ENCODE measurements around the gene GAK.

The GAK gene

DNA sequence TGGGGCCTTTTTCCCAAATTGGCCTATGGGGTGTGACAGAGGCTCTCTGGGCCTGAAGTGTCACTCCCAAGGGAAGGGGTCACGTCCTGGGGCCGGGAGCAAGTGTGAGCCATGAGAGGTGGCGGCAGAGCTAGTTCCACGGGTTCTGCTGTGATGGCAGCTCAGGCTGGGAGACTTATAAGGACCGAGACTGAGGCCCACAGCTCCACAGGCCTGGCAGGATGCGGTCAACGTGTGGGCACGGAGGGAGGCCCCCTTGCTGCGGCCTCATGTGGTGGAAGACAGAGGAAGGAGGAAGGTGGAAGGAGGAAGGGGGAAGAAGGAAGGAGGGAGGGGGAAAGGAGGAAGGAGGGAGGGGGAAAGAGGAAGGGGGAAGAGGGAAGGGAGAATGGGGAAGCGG lies 99.0 kb downstream of the GAK start:
- in situ Hi-C loops (cut with MboI; ENCODE audit: low sequenced_read_pairs) = no loop called here

DNA sequence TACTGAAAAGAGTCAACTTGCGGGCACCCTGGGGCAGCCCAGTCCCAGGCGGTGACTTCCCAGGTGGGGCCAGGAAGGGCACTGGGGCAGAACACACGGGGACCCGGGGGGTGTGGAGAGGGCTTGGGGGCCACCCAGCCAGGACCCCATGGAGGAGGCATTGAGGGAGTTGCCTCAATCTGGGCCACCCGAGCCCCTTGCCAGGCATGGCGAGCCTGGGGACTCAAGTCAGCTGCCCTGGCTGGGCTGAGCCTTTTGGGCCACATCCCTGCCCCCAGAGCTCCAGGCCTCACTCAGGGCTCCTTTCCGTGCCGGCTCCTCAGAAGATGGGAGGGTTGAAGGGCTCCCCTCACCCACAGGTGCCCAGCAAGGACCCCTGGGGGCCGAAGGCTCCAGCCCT lies 99.6 kb downstream of the GAK start:
- in situ Hi-C loops (cut with MboI; ENCODE audit: low sequenced_read_pairs) = no loop called here

DNA sequence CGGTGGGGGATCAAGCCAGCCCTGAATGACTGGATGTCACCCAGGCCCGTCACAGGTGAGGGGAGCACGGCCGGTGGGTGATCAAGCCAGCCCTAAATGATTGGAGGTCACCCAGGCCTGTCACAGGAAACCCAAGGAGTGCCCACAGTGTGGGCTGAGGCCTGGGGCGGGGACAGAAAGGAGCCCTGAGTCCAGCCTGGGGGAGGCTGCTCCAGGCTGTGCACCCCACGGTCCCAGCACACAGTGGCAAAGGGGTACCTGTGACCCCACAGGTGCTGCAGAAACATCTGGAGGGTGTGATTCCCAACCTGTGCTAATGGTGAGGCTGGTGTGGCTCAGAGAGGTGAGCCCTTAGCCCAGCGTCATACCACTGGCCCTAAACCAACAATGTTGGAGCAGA lies 100.0 kb downstream of the GAK start:
- in situ Hi-C loops (cut with MboI; ENCODE audit: low sequenced_read_pairs) = no loop called here

DNA sequence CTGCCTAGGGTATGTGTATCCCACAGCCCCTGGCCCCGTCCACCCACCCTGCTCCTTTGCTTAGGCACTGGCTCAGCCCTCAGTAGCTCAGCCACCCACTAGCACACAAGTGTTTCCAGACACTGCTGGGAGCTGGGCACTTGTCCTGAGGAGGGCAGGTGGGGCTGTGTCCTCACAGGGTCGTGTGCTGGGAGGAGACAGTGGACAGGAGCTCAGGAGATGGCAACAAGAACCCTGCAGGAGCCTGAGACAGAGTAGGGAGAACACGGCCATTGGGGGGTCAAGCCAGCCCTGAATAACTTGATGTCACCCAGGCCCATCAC lies 100.7 kb downstream of the GAK start:
- in situ Hi-C loops (cut with MboI; ENCODE audit: low sequenced_read_pairs) = no loop called here

DNA sequence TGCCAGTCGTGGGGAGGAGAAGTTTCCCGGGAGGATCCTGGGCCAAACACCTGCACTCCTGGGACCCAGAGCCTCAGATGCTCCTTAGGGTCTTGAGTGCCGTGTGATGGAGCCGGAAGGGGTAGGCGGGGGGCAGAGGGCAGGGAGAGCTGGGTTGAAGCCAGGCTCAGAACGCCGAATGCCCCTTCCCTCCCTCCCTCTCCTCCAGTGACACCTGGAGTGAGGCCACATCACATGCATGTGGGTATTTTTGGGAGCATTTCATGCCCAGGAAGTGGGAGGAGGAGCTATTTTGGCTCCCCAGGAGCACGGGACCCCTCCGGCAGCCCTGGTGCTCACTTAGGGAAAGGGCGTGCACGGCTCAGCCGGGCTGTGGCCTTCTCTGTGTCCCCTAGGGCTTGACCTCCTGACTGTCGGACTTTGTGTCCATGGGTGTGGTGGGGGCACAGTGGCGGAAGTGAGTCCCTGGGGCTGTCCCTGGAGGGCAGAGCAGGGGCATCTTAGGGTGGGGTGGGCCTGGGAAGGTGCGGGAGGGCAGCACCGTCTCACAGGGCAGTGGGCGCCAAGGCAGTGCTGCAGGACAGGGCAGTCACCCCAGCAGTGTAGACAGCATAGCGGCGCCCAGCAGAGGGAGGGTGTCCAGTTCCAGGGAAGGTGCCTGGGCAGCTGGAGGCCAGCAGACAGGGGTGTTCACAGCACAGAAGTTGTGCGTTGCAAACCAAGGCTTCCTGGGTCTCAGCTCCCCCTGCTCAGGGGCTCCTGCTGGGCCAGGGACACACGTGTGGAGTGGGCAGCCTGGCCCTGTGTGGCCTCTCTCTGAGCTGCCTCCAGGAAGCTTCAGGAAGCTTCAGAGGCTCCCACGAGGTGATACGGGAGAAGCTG lies 101.3 kb downstream of the GAK start:
- in situ Hi-C loops (cut with MboI; ENCODE audit: low sequenced_read_pairs) = no loop called here

- in situ Hi-C loops (cut with MboI; ENCODE audit: low sequenced_read_pairs) = no loop called here
These were observed 102.1 kb downstream of the GAK start for GRCh38 chr4:829761-830600.

DNA sequence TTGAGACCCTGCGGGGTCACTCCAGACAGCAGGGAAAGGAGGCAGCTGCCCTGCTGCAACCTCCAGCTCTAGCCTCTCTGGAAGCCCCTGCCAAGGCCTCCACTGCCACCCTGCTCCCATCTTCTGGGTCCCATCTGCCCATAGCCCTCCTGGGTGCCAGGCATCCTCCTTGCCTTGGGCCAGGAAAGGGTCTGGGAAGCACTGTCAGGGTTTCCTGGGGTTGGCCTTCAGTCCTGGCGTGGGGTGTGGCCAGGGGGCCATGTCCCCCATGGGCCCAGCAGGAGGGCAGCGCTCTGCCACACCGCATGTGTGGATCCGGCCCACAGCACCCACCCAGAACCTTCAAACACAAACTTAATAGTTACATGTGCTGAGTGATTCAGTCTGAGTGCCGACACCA lies 102.8 kb downstream of the GAK start:
- in situ Hi-C loops (cut with MboI; ENCODE audit: low sequenced_read_pairs) = no loop called here

DNA sequence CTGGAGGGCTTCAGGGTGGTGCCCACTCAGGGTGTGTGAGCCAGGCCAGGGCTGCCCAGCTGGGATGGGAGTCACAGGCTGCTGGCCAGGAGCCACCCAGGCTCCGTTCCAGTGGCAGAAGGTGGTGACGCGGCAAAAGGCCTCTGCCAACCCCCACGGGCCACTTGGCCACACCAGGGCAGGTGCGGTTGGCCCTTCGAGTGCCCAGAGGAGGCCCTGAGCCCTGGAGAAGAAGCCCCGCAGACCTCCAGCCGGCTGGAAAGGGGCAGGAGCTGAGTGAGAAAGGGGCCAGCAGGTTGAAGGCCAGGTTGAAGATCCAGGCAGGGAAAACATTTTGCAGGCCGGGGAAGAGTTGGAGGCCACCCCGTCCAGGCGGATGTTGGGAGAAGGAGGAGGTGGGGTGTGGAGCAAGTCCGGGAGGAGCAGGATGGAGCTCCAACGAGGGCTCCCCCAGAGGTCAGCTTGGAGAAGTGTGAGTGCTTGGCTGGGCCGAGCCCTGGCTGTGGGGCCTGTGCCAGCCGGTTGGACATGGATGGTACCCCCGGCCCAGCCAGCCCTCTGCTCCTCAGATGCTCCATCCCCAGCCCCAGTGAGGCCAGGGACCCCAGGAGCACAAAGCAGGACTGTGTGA lies 103.4 kb downstream of the GAK start:
- in situ Hi-C loops (cut with MboI; ENCODE audit: low sequenced_read_pairs) = no loop called here

DNA sequence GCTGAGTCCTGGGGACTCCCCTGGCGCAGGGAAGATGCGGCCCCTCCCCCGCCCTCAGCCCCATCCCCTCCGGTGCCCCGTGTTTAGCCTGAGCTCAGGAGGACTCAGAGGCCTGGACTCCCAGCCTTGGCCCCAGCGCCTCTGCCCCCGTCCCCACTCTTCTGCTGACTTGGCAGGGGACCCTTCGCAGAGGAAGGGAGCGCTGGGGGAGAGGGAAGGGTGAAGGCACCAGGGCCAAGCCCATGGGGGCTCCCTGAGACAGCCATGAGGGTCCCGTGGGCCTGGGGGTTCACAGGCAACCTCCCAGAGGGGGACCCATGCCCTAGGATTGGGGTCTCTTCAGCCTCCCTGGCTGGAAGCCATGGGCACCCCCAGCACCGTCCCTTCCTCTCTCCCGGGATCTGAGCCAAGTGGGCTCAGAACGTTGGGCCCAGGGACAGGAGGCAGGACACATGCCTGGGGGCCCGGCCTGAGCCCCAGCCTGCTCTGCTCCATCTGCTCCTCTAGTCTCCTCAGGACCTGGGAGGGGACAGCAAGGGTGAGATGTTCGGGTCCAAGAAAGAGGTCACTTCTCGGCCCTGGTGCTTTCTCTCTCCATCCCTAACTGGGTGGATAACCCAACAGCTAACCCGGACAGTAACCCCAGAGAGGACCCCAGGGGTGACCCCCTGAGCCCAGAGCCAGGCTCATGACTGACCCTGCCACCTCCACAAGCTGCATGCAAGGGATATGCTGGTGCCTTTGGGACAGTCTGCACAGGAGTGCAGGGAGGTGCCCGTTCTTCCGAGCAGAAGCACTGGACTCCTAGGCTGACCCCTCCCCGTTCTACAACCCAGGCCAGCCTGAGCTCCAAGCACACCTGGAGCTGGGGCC lies 104.7 kb downstream of the GAK start:
- in situ Hi-C loops (cut with MboI; ENCODE audit: low sequenced_read_pairs) = no loop called here

DNA sequence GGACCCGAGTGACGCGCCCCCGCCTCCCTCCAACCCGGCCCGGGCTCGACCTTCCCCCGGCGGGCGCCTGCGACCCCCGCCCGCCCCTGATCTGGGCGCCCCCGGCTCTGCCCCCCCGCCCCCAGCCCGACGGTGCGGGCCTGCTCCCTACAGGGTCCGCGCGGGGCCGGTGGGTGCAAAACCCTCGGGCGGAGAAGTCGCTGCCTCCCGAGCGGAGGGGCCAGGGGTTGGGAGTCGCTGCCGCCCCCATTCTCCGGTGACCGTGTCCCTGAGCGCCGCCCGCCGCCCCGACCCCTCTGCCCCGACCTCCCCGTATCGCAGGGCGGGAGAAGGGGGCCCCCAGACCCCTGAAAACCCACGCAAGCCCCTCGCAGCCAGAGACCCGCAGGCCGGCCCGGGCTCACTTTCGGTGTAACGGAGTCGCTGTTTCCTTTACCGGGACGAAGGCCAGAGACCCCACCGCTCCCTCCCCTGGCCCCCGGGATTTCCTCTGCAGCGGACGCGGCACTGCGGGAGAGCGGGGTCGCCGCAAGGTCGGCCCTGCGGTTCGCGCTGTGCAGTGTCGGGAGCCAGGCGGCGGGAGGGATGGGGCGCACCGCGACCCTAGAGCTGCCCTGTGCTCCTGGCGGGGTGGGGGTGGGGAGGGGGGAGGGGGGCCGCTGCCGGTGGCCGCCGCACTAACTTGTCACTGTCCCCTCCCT lies 105.5 kb downstream of the GAK start:
- in situ Hi-C loops (cut with MboI; ENCODE audit: low sequenced_read_pairs) = no loop called here

GRCh38 chr4:825971-826330 lies 106.2 kb downstream of the GAK start, which contains the start of gene CPLX1:
Gene CPLX1 (minus strand): TSS chr4:826129. CDS start chr4:824522, 1,607 bp downstream.
- in situ Hi-C loops (cut with MboI; ENCODE audit: low sequenced_read_pairs) = no loop called here

DNA sequence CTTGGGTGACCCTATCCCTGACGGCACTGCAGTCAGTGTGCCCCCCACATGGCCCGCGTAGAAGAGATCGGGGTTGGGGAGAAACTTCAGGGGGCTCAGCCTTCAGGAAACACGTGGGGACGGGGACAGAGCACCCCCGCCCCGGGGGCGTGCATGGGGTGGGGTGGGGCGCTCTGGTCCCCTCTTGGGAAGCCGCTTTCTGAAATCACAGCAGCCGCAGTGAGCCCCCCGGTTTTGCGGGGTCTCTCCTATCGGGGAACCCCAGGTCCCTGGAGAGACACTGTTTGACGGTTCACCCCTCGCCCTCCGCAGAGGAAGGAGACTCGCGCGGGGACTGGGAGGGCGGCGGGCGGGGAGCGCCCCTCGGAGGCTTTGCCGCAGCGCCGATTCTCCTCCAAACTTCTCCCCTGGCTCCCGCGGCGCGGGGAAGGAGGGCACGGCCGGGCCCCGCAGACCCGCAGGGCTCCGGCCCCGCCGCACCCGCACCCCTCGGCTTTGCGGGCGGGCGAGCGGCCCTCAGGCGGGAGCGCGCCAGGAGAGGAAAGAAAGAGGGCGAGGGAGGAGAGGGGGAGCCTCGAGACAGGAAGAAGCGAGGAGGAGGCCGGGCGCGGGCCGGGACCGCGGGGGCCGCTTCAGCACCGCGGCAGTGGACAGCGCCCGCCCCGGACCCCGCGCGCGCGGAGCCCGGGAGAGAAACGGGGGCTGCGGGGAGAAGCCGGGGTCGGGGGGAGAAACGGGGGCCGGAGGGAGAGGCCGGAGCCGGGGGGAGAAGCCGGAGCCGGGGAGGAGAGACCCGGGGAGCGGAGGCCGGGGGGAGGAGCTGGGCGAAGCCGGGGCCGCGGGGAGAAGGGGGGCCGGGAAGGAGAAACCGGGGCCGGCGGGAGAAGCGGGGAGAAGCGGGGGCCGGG lies 106.8 kb downstream of the GAK start:
- in situ Hi-C loops (cut with MboI; ENCODE audit: low sequenced_read_pairs) = no loop called here

GRCh38 chr4:824461-825062 lies 107.6 kb downstream of the GAK start:
- in situ Hi-C loops (cut with MboI; ENCODE audit: low sequenced_read_pairs) = no loop called here

DNA sequence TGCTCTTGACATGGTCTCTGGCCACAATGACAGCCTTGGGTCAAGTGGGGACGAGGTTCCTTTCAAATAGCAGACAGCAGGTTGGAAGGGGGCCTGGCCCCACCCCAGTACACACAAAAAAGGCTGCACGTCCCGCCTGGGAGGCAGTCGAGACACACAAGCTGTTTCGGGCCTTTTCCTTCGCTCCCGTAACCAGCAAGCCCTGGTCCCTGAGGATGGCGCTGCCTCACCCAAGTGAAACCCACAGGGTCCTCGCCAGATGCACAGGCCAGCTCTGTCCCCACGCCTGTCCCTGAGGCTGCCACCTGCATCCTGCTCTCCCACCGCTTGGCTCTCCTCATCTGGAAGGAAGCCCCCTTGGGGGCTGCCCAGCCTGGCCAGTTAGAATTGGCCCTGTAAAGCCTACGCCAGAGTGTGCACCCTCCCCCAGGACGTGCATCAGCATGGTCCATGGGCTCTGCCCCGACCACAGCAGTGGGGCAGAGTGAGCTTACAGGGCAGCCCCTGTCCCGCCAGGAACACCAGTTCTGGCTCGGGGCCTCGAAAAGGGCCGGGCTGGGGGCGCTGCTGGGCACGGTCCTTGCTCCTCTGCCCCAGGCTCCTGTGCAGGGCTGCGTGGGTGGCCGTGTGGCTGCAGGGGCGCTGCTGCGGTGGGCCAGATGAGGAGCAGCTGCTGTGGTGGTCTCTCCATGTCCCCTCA lies 108.2 kb downstream of the GAK start:
- in situ Hi-C loops (cut with MboI; ENCODE audit: low sequenced_read_pairs) = no loop called here

GRCh38 chr4:823176-823760 lies 108.8 kb downstream of the GAK start:
- in situ Hi-C loops (cut with MboI; ENCODE audit: low sequenced_read_pairs) = no loop called here

GRCh38 chr4:822361-823175 lies 109.5 kb downstream of the GAK start:
- in situ Hi-C loops (cut with MboI; ENCODE audit: low sequenced_read_pairs) = no loop called here

GRCh38 chr4:821631-822030 lies 110.5 kb downstream of the GAK start:
- in situ Hi-C loops (cut with MboI; ENCODE audit: low sequenced_read_pairs) = no loop called here
